Lower leg skin (tissue), 4 donors: ENCODE results near the gene ZER1. TPM values are rescaled to one million over a fixed set of nuclear protein-coding genes. Genes with fewer than 3 reads are reported as not detected.

ENCODE experiments used
- DNase-seq, 2 donors: peaks; one replicate each; pipeline ENCODE4 v3.0.0-alpha.2; 2019; ENCODE audit warnings: low spot score in 2 of 2
- H3K4me3 ChIP-seq: fragments of 200-600 bp; sonication (generic); 2 replicates; pipeline ENCODE4 v1.5.1; 2017; ENCODE audit warnings: mild to moderate bottlenecking, low read depth; ENCODE audit not compliant: poor library complexity, severe bottlenecking
- CTCF ChIP-seq, 3 donors: fragments of 450-650 bp; IDR thresholded peaks; one replicate each; pipeline ENCODE4 v1.5.1; 2016; ENCODE audit warnings: antibody characterized with exemption in 3 of 3, mild to moderate bottlenecking in 3 of 3, moderate library complexity in 2 of 3
- POLR2A ChIP-seq, 2 donors: fragments of 450-650 bp; IDR thresholded peaks; one replicate each; pipeline ENCODE4 v1.6.1; 2016 to 2017; ENCODE audit warnings: antibody characterized with exemption in 2 of 2, mild to moderate bottlenecking in 1 of 2, moderate library complexity in 1 of 2
- whole genome bisulfite sequencing, 2 donors: methylation state at CpG; one replicate each; pipeline ENCODE4 v1.1.5; 2018; 5-methylcytosine and 5-hydroxymethylcytosine counted together
- intact Hi-C: fragments of 100-400 bp; cut with DNase I; formaldehyde crosslinking; loops from one replicate; pipeline ENCODE4 v1.15.0; 2023; ENCODE audit warnings: low total_unique reads
- total RNA-seq, 4 donors: library from RNA; depleted of rRNA; stranded (reverse); fragments of >200 nt; gene quantifications; one replicate each; pipeline ENCODE4 v1.1.0, GENCODE V29; 2016

ZER1 gene
- total RNA-seq, 4 donors from 2014 or later: 66.5 to 104 (median 73.2) TPM

GRCh38 chr9:128683340-128684064 lies 88.2 kb downstream of the ZER1 start:
- peak overlapping the region; percentile 53 for H3K4me3 ChIP-seq
- WGBS, 2 donors: 3 to 4% methylated on average over 21 of the region's 21 CpGs
- peak; percentile 66 to 91 for DNase-seq
- no peak for TF ChIP-seq POLR2A (IDR thresholded peaks at IDR 0.05)
- TF ChIP-seq CTCF (IDR thresholded peaks at IDR 0.05): no peak
- intact Hi-C loops: no loop called here

Other genes starting within 250 kb of the ZER1 start
- gene SPTAN1, start 219.3 kb downstream of the ZER1 start, total RNA-seq: 100 to 1,000 TPM; 223 to 331 (median 293) TPM
- 10 to 100 TPM; 36.6 to 46.8 (median 44.0) TPM for gene DYNC2I2, start 115.1 kb downstream of the ZER1 start, total RNA-seq
- gene SET, start 82.7 kb downstream of the ZER1 start, total RNA-seq: 100 to 1,000 TPM; 135 to 220 (median 178) TPM
- 1 to 10 TPM; 2.4 to 8.4 (median 4.1) TPM for gene PKN3, start 69.4 kb downstream of the ZER1 start, total RNA-seq
- gene ZDHHC12, start 47.8 kb downstream of the ZER1 start, total RNA-seq: 10 to 100 TPM; 68.3 to 95.7 (median 84.1) TPM
- 10 to 100 TPM in 3 of 4 donors, 1 to 10 TPM in 1; 5.0 to 14.8 (median 12.8) TPM for gene TBC1D13, start 15.3 kb upstream of the ZER1 start, total RNA-seq
- gene ENDOG, start 46.6 kb upstream of the ZER1 start, total RNA-seq: 10 to 100 TPM; 12.5 to 34.7 (median 25.5) TPM
- gene SPOUT1, start 57.9 kb upstream of the ZER1 start, total RNA-seq: 10 to 100 TPM; 15.0 to 41.5 (median 32.3) TPM
- 10 to 100 TPM in 2 of 4 donors, 1 to 10 TPM in 2; 8.2 to 19.4 (median 10.9) TPM for gene KYAT1, start 110.0 kb upstream of the ZER1 start, total RNA-seq
- gene LRRC8A, start 110.2 kb upstream of the ZER1 start, total RNA-seq: 100 to 1,000 TPM in 3 of 4 donors, 10 to 100 TPM in 1; 89.6 to 131 (median 111) TPM
- 10 to 100 TPM; 31.3 to 60.2 (median 50.6) TPM for gene PHYHD1, start 149.1 kb upstream of the ZER1 start, total RNA-seq
- 10 to 100 TPM in 3 of 4 donors, 1 to 10 TPM in 1; 9.8 to 16.4 (median 11.9) TPM for gene DOLK, start 175.7 kb upstream of the ZER1 start, total RNA-seq
- 10 to 100 TPM; 32.8 to 44.3 (median 36.1) TPM for gene NUP188, start 175.8 kb upstream of the ZER1 start, total RNA-seq